ENCODE measurements around the gene SSH2. TPM values are rescaled to one million over a fixed set of nuclear protein-coding genes. Genes with fewer than 3 reads are reported as not detected.

The SSH2 gene
- total RNA-seq, 6 experiments from 2014 or later, result 22.2 to 27.0 (median 23.2) TPM

GRCh38 chr17:29610395-29610794 lies 319.6 kb downstream of the SSH2 start:
- Mint-ChIP-seq H3K4me3 (no peak overlapping the region), H3K36me3 (ENCODE audit: low read depth) (no peaks in the 10 kb centered on the region), H3K27me3 (ENCODE audit: insufficient read depth) (peaks cover 5% of the 10 kb centered on the region; the same call in 1 of the 2 replicates), H3K4me1 (ENCODE audit: low read depth) (peaks cover 9% of the 10 kb centered on the region), H3K9me3 (no peaks in the 10 kb centered on the region), H3K27ac (no peak overlapping the region)
- DNase-seq, result no peak
- no peak for TF ChIP-seq CTCF (IDR thresholded peaks at IDR 0.05)

GRCh38 chr17:29608986-29609385 lies 321.0 kb downstream of the SSH2 start:
- H3K9me3 Mint-ChIP-seq, result no peaks in the 10 kb centered on the region
- H3K27ac Mint-ChIP-seq, result no peak overlapping the region
- no peaks in the 10 kb centered on the region for H3K4me1 Mint-ChIP-seq (ENCODE audit: low read depth)
- H3K4me3 Mint-ChIP-seq, result no peak overlapping the region
- DNase-seq, result no peak
- TF ChIP-seq CTCF (IDR thresholded peaks at IDR 0.05), result no peak
- H3K36me3 Mint-ChIP-seq (ENCODE audit: low read depth), result no peaks in the 10 kb centered on the region
- H3K27me3 Mint-ChIP-seq (ENCODE audit: insufficient read depth), result peaks cover 5% of the 10 kb centered on the region; the same call in 1 of the 2 replicates

GRCh38 chr17:29607557-29608195 lies 322.4 kb downstream of the SSH2 start:
- Mint-ChIP-seq H3K27ac (no peak overlapping the region), H3K27me3 (ENCODE audit: insufficient read depth) (peaks cover 5% of the 10 kb centered on the region; the same call in 1 of the 2 replicates), H3K4me3 (no peak overlapping the region), H3K4me1 (ENCODE audit: low read depth) (no peaks in the 10 kb centered on the region), H3K9me3 (no peaks in the 10 kb centered on the region), H3K36me3 (ENCODE audit: low read depth) (no peaks in the 10 kb centered on the region)
- no peak for DNase-seq
- TF ChIP-seq CTCF (IDR thresholded peaks at IDR 0.05), result no peak

- Mint-ChIP-seq H3K36me3 (ENCODE audit: low read depth) (no peaks in the 10 kb centered on the region), H3K9me3 (no peaks in the 10 kb centered on the region), H3K4me1 (ENCODE audit: low read depth) (no peaks in the 10 kb centered on the region), H3K27ac (no peak overlapping the region), H3K27me3 (ENCODE audit: insufficient read depth) (peaks cover 9% of the 10 kb centered on the region), H3K4me3 (no peak overlapping the region)
- DNase-seq, result no peak
- TF ChIP-seq CTCF (IDR thresholded peaks at IDR 0.05), result no peak
Observed at GRCh38 chr17:29603109-29603674, 326.8 kb downstream of the SSH2 start.

GRCh38 chr17:29597361-29598172 lies 332.5 kb downstream of the SSH2 start:
- DNase-seq, result no peak
- H3K27me3 Mint-ChIP-seq (ENCODE audit: insufficient read depth), result peaks cover 6% of the 10 kb centered on the region
- peaks cover 10% of the 10 kb centered on the region; the same call in 1 of the 2 replicates for H3K4me1 Mint-ChIP-seq (ENCODE audit: low read depth)
- no peaks in the 10 kb centered on the region for H3K9me3 Mint-ChIP-seq
- H3K4me3 Mint-ChIP-seq, result no peak overlapping the region
- no peak overlapping the region for H3K27ac Mint-ChIP-seq
- TF ChIP-seq CTCF (IDR thresholded peaks at IDR 0.05), result no peak
- no peaks in the 10 kb centered on the region for H3K36me3 Mint-ChIP-seq (ENCODE audit: low read depth)
